Fibroblast of gingiva (primary cell): ENCODE data around the gene PABPC3.

Experiments
- DNase-seq: peaks from one replicate; pipeline ENCODE4 v3.0.0-alpha.2; 2011; ENCODE audit warnings: low read depth

The PABPC3 gene

DNA sequence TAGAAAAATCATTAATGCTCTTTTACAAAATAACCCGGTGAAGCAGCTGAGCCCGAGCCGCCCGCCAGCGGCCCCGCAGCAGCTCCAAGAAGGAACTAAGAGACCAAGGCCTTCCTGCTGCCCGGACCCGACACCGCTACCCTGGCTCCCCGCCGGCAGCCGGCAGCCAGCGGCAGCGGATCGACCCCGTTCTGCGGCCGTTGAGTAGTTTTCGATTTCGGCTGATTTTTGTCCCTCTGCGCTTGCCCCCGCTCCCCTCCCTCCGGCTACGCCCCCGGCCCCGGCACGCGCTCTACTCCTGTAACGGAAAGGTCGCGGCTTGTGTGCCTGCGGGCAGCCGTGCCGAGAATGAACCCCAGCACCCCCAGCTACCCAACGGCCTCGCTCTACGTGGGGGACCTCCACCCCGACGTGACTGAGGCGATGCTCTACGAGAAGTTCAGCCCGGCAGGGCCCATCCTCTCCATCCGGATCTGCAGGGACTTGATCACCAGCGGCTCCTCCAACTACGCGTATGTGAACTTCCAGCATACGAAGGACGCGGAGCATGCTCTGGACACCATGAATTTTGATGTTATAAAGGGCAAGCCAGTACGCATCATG lies at the start of gene PABPC3:
TSS of gene PABPC3 (plus strand) at position 286 of the 603 bp plus-strand sequence. CDS start at position 349, 63 bp downstream.
- no peak for DNase-seq

GRCh38 chr13:25046274-25046984 lies 49.5 kb upstream of the PABPC3 start:
- DNase-seq, result no peak

DNA sequence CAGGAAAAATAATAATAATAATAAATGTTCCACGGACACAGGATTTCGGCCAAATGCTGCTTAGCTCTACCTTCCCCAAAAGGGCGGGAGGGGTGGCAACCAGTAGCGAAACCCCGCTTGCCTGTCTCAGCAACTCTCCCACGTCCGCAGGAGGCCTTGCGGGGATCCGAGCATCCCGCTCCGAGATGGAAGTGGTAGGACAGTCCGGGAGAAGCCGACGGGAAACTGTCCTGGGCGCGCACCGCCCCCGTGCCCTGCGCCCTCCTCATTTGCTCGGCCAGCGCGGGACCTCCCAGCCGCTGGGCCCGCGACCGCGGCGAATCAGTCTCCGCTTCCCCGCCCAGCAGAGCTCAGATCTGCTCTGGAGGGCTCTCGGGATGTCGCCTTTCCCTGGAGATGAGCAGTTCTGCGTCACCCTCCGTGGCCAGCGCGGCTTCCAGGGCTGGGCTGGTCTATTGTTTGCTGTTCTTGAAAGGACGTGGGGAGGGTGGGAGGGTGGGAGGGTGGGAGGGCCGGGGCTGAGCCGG lies 48.9 kb upstream of the PABPC3 start:
- no peak for DNase-seq

DNA sequence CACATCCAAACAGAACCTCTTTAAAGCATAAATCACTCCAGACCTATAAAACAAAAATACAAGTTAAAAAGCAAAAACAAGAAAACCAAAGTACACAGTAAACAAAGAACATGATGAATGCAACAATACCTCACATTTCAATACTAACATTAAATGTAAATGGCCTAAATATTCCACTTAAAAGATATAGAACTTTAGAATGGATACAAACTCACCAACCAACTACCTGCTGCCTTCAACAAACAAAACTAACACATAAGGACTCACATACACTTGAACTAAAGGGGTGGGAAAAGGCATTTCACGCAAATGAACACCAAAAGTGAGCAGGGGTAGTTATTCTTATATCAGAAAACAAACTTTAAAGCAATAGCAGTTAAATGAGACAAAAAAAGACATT lies 44.9 kb upstream of the PABPC3 start:
- DNase-seq, result no peak

DNA sequence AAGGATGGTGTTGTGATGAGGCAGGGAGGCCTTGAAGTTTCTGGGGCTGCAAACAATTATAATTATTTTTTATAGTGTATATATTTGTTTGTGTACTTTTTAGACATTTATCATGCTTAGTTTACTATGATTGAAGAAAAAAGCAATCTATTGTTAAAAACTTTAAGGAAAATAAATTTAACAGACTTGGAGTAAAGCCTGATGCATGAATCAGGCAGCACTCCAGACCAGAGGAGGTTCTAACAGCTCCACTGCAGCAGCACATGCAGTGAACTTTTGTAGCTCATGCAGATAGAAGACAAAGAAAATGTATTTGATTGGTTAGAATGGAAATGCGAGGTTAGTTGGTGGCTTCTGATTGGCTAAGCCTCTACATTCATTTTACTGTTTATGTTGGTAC lies 36.8 kb upstream of the PABPC3 start:
- DNase-seq, result no peak

DNA sequence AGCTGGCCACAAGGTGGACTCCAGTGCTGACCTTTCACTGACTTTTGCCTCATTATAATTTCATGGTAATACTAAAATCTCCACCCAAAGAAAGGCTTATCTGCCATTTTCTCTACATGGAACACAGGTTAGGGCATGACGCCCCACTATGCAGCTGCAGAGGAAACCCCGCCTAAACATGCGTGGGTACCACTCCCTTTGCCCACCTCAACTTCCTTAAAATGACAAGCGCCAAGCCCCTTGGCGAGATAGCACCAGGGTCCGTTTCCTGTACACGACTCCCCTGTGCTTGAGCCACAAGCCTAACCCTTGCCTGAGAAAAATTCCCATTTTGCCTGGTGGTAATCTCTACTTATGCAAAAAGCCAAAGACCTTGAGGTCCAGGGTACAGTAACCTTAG lies 36.0 kb upstream of the PABPC3 start:
- no peak for DNase-seq

- no peak for DNase-seq
Observed at GRCh38 chr13:25062479-25062878, 33.5 kb upstream of the PABPC3 start.

DNA sequence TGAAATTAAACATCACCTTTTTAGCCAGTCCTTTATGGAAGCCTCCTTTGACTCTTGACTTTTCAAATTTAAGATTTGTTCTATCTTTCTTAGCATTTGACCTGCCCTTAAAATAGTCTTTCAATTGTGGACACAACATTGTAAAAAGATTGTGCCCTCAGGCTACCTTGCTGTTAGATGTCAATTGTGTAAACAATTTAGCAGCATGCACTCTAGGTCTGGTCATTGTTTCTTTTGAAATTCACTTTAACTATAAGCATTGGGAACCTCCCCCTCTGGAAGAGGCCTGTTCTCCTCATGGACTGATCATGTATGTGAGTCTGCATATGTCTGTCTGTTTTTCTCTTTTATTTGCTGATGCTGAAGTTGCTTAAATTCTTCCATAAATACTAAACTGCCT lies 31.5 kb upstream of the PABPC3 start:
- DNase-seq, result no peak

GRCh38 chr13:25065974-25066770 lies 29.8 kb upstream of the PABPC3 start:
- DNase-seq, result no peak

- DNase-seq, result no peak
Observed at GRCh38 chr13:25067064-25067463, 28.9 kb upstream of the PABPC3 start.

DNA sequence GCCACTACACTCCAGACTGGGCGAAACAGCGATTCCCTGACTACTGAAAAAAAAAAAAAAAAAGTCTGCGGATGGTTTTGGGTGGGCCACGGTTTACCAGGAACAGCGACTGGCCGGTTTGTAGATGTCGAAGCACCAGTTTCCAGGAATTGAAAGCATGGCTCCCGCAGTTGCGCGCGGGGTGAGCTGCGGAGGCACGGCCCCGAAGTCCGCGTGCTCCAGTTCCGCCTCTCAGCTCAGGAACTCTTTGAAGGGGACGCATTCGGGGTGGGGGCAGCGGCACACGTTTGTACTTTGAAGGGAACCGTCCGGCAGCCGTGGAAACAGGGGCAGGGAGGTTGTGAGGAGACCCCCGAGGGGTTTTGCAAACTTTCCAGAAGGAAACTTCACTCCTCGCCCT lies 27.1 kb upstream of the PABPC3 start:
- no peak for DNase-seq

DNA sequence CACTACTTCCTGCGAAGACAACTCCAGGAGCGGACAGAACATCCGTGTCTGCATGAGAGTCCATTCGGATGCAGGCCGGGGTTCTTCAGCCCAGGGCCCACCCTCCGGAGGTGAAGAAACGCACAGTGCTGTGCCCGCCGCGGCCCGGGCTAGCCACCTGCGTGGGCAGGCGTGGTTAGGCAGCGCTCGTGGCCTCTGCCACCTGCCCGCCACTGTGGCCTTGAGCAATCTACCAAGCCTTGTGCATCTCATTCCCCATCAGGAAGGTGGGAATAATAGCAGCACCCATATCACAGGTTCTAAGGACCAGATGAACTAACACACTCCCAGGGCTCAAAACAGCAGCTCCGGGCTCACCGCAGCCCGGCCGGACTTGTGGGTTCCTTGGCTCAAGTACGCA lies 26.7 kb upstream of the PABPC3 start:
- DNase-seq, result no peak

- DNase-seq, result no peak
Observed at GRCh38 chr13:25069911-25070310, 26.0 kb upstream of the PABPC3 start.

DNA sequence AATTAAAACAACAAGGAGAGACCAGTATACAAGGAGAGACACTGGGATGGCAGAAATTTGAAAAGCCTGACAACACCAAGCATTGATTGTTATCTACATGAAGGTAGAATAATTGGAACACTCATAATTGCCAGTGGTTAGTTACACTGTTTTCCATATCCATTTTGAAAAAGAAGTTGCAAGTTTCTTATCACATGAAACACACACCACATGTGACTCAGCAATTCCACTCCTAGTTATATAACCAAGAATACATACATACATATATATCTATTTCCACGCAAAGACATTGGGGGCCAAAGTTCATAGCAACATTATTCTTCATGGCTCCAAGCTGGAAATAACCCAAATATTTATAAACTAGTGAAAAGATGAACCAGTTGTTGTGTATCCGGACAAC lies 15.2 kb upstream of the PABPC3 start:
- no peak for DNase-seq

DNA sequence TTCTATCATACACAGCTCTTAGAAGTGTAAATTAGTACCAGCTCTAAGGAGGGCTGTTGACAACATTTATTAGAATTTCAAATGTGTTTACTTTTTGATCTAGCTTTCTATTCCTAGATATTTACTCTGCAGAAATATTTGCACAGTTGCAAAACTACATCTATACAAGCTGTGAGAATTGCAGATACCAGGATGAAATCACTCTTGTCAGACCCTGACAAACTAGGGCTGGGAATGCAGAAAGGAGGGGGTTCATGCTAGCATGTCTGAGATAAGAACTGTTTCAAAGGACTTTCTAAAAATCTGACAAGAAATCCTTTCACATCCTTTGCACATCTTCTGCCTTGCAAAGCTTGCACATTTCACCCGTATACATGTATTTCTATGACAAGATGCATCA lies 11.8 kb upstream of the PABPC3 start:
- DNase-seq, result no peak

DNA sequence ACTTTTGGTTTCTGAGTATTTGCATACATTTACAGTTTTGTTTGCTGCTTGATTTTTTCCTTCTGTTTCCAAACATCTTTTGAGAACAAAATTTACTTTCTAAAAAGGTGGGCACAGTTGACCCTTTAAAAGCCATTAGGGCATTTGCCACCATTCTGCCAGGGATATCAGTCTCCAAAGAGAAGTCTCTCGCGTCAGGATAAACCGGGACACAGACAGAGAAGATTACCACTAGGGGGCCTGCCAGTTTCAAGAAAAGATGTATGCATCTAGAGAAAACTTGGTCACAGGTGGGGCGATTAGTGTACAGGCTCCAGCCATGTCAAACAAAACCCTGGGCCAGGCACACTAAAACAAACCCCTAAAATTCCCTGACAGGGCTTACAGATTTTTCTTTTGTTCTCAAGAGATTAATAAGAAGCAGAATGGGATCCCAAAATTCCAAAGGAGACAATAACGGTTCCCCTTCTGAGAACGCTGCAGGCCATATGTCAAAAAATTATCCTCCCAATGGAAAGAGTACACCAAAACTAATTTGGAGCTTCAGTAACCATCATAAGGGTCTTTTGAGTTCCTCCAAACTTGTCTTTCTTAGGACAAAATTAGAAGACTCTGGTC lies 10.7 kb upstream of the PABPC3 start:
- peak; percentile 18 for DNase-seq

GRCh38 chr13:25088562-25089221 lies 7.2 kb upstream of the PABPC3 start:
- no peak for DNase-seq

DNA sequence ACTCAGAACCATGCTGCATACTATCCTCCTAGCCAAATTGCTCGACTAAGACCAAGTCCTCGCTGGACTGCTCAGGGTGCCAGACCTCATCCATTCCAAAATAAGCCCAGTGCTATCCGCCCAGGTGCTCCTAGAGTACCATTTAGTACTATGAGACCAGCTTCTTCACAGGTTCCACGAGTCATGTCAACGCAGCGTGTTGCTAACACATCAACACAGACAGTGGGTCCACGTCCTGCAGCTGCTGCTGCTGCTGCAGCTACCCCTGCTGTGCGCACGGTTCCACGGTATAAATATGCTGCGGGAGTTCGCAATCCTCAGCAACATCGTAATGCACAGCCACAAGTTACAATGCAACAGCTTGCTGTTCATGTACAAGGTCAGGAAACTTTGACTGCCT lies 1.5 kb downstream of the PABPC3 start:
- DNase-seq, result no peak

DNA sequence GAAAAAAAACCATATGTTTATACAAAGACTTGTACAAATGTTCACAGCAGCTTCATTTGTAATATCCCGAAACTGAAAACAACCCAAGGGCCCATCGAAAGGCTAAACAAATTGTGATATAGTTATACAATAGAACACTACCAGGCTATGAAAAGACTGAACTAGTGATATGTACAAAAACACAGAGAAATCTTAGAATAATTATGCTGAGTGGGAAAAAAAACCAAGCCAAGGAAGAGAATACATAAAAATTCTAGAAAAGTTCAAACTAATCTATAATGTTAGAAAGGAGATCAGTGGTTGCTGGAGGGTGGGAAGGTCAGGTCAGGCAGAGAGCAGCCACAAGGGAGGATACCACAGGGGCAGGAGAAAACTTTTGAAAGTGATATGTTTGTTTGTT lies 7.8 kb downstream of the PABPC3 start:
- DNase-seq, result no peak

DNA sequence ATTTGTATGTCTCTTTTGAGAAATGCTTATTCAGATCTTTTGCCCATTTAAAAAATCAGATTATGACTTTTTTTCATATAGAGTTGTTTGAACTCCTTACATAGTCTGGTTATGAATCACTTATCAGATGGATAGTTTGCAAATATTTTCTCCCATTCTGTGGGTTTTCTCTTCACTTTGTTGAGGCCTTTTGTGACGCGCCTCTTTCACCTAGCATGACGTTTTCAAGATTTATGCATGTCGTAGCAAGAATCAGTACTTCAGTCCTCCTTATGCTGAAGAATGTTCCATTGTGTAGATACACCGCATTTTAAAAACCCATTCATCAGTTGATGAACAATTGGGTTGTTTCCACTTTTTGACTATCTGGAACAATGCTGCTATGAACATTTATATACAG lies 13.4 kb downstream of the PABPC3 start:
- DNase-seq, result no peak

DNA sequence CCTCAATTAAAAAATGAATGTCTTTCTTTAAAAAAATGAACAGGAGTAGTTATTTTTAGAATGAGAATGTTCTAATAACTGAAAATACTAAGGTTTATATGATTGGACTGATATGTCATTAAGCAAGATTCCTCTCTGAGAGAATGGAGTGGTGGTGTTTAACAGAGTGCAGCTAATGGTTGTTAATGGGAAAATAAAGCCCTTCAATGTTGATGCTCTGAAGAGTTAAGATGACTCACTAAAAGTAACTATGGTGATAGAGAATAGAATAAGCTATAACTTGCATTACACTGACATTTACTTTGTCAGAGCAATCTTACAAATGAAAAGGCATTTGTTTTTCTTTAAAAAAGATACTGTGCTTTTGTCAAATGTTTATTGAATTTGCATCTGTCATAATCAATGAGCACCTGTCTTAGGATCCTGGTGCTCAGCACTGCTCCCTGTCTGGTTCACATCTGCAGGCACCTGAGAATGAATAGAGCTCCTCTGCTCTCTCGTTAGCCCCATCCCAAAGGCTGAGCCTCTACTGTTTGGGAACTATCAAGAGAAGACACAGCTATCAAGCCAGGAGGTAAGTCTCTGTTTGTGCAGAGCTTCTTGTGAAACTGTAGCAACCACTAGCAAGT lies 15.1 kb downstream of the PABPC3 start:
- DNase-seq, result no peak

GRCh38 chr13:25111585-25111956 lies 15.6 kb downstream of the PABPC3 start:
- DNase-seq, result no peak
